Right lobe of liver (tissue), 6 donors: ENCODE measurements around the gene ATF7. TPM values are rescaled to one million over a fixed set of nuclear protein-coding genes. Genes with fewer than 3 reads are reported as not detected.

Source experiments
- ATAC-seq, 4 donors: fragments of 200-7000 bp; cut with Tn5 transposase; one replicate each; pipeline ENCODE4 v1.9.1; 2020; ENCODE audit warnings: mild to moderate bottlenecking in 4 of 4, moderate library complexity in 4 of 4
- DNase-seq, 3 donors: peaks; one replicate each; pipeline ENCODE4 v3.0.0-alpha.2; 2020
- H3K27ac ChIP-seq, 3 donors: fragments of 200-600 bp; one replicate each; pipeline ENCODE4 v1.8.0; 2022
- H3K27me3 ChIP-seq, 2 donors: fragments of 200-600 bp; one replicate each; pipeline ENCODE4 v1.8.0; 2022
- H3K36me3 ChIP-seq, 4 donors: fragments of 200-600 bp; sonication (generic) in 1 of 4; one replicate each; pipeline versions ENCODE4 v1.5.1 to v1.8.0; 2017 to 2022; ENCODE audit warnings: control low read depth in 1 of 4
- H3K4me1 ChIP-seq, 4 donors: fragments of 200-600 bp; sonication (generic) in 1 of 4; one replicate each; pipeline versions ENCODE4 v1.5.1 to v1.8.0; 2017 to 2022; ENCODE audit warnings: control low read depth in 1 of 4
- H3K4me3 ChIP-seq, 3 donors: fragments of 200-600 bp; one replicate each; pipeline ENCODE4 v1.8.0; 2022
- H3K9me3 ChIP-seq, 4 donors: fragments of 200-600 bp; sonication (generic) in 1 of 4; one replicate each; pipeline versions ENCODE4 v1.5.1 to v1.8.0; 2017 to 2022; ENCODE audit warnings: control low read depth in 1 of 4
- CTCF ChIP-seq, 4 donors: fragments of 200-600 bp in 3 of 4; fragments of 450-650 bp in 1 of 4; IDR thresholded peaks; one replicate each; pipeline versions ENCODE4 v1.5.1 to v1.8.0; 2016 to 2022; ENCODE audit warnings: antibody characterized with exemption in 4 of 4, mild to moderate bottlenecking in 2 of 4
- POLR2A ChIP-seq: fragments of 450-650 bp; IDR thresholded peaks from one replicate; pipeline ENCODE4 v1.6.1; 2017; ENCODE audit warnings: antibody characterized with exemption, mild to moderate bottlenecking
- WGBS: methylation state at CpG from one replicate; pipeline ENCODE4 v1.1.6; 2018; ENCODE audit warnings: low coverage, low lambda C conversion rate; ENCODE audit not compliant: insufficient coverage; ENCODE audit errors: missing lambda C conversion rate; 5-methylcytosine and 5-hydroxymethylcytosine counted together
- intact Hi-C, 2 donors: fragments of 100-400 bp; cut with DNase I; formaldehyde crosslinking; loops; one replicate each; pipeline versions ENCODE4 v1.11.2 to v1.14.1; 2022
- total RNA-seq, 6 experiments: library from RNA; depleted of rRNA in 2 of 6; stranded (reverse); fragments of >200 nt in 2 of 6; fragmentation: NEBNext Ultra II Directional in 3 of 6; extraction: Animal tissue kit (Norgen Biotek cat#: 25700) in 3 of 6; gene quantifications; one replicate each; pipeline versions ENCODE4 v1.1.0 to v1.2.4, GENCODE V29; 2016 to 2023
- donor health status: DM: no; HTN: yes; CAD: no.
- donor health status: DM: no; HTN: no; CAD: no.
- donor health status: DM: no; HTN: no; CAD: no.
- donor health status: DM: no; HTN: yes; CAD: no.
- donor health status: DM: no; HTN: yes; CAD: no.

ATF7 gene
- total RNA-seq, 6 experiments from 2014 or later = 7.9 to 18.7 (median 12.3) TPM

DNA sequence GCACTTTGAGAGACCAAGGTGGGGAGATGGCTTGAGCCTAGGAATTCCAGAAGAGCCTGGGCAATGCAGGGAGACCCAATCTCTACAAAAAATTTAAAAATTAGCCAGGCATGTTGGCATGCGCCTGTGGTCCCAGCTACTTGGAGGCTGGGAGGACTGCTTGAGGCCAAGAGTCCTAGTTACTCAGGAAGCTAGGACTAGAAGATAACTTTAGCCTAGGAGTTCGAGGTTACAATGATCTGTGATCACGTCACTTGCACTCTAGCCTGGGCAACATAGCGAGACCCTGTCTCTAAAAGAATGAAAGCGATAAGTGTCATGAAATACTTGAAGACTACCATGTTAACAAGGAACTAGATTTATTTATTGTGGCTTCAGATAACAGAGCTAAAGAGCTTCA, 3.5 kb downstream of the ATF7 start:
- intact Hi-C loops = no loop called here
- Histone ChIP-seq H3K36me3 (no peaks in the 10 kb centered on the region), H3K4me3 (no peak overlapping the region), H3K4me1 (peaks cover 0 to 48% (median 20%) of the 10 kb centered on the region in 4 donors), H3K9me3 (no peaks in the 10 kb centered on the region), H3K27ac (peak overlapping the region in 1 of 3 donors; percentile 94), H3K27me3 (no peaks in the 10 kb centered on the region)
- WGBS = 89% methylated on average over 5 of the region's 5 CpGs
- ATAC-seq = no peak
- TF ChIP-seq POLR2A = no peak
- no peak for TF ChIP-seq CTCF (IDR thresholded peaks at IDR 0.05)
- no peak for DNase-seq

DNA sequence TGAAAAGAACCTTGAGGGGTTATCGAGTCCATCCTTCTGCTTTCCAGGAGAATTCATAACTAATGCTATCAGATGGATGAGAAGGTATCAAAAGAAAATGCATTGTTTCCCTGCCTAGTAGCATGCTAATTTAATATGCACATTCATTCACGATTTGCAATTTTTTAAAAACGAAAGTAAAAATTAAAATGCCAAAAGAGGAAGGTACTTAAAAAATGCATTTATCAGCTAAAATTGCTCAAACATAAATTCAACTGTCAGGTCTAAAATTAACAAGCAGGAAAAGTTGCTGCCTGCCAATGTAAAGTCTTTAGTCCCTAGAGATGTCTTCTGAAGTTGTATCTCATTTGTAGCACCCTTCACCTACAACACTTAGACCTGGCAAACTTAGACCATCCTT, 7.9 kb downstream of the ATF7 start:
- peak overlapping the region in 1 of 3 donors; percentile 6 for H3K4me3 ChIP-seq
- 16% methylated on average over 3 of the region's 3 CpGs for WGBS
- H3K9me3 ChIP-seq = no peaks in the 10 kb centered on the region
- H3K36me3 ChIP-seq = peaks cover 0 to 6% (median 0%) of the 10 kb centered on the region in 4 donors
- ATAC-seq = peak in 1 of 4 donors; percentile 31
- peak overlapping the region; percentile 6 to 11 (median 9) for H3K27ac ChIP-seq
- H3K27me3 ChIP-seq = no peaks in the 10 kb centered on the region
- intact Hi-C loops = no loop called here
- TF ChIP-seq CTCF (IDR thresholded peaks at IDR 0.05) (no peak), POLR2A (no peak)
- DNase-seq = no peak
- H3K4me1 ChIP-seq = peaks cover 0 to 37% (median 13%) of the 10 kb centered on the region in 4 donors

DNA sequence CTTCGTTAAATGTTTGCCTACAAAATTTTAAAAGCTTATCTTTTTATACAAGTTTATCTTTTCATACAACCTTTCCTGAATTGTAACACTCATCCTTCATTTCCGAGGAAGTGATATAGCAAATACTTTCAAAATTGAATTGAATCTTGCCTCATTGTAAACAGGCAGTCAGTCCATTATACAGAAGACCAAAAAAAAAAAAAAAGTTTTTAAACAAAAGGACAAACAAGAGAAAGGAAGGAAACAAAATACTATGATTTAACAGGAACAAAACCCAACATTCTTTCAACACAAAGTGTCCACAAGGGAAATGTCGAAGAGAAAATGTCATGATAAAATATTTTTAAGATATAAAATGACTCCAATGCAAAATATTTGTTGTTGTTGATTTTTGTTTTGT, 8.5 kb downstream of the ATF7 start:
- WGBS = 46% methylated on average over 3 of the region's 3 CpGs
- peak overlapping the region in 2 of 3 donors; percentile 6 to 30 for H3K27ac ChIP-seq
- H3K27me3 ChIP-seq = no peaks in the 10 kb centered on the region
- no peak for TF ChIP-seq CTCF (IDR thresholded peaks at IDR 0.05)
- TF ChIP-seq POLR2A = no peak
- ATAC-seq (peak in 3 of 4 donors; percentile 40 to 55 (median 47)), DNase-seq (no peak)
- intact Hi-C loops = no loop called here
- H3K36me3 ChIP-seq = peaks cover 0 to 6% (median 0%) of the 10 kb centered on the region in 4 donors
- peaks cover 0 to 31% (median 10%) of the 10 kb centered on the region in 4 donors for H3K4me1 ChIP-seq
- no peaks in the 10 kb centered on the region for H3K9me3 ChIP-seq
- no peak overlapping the region for H3K4me3 ChIP-seq

DNA sequence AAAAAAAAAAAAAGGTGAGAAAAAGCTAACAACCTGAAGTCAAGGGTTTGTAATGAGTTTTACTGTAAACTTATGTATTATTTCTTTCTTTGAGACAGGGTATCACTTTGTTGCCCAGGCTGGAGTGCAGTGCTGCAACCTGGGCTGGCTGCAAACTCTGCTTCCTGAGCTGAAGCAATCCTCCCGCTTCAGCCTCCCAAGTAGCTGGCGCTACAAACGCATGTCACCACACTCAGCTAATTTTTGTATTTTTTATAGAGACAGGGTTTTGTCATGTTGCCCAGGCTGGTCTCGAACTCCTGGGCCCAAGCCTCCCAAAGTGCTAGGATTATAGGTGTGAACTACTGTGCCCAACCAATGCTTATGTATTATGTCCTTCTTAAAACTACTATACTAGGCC, 9.2 kb downstream of the ATF7 start:
- TF ChIP-seq CTCF (IDR thresholded peaks at IDR 0.05) = no peak
- TF ChIP-seq POLR2A = no peak
- intact Hi-C loops = no loop called here
- peaks cover 0 to 6% (median 0%) of the 10 kb centered on the region in 4 donors for H3K36me3 ChIP-seq
- 68% methylated on average over 4 of the region's 4 CpGs for WGBS
- no peaks in the 10 kb centered on the region for H3K27me3 ChIP-seq
- peaks cover 0 to 27% (median 7%) of the 10 kb centered on the region in 4 donors for H3K4me1 ChIP-seq
- H3K9me3 ChIP-seq = no peaks in the 10 kb centered on the region
- no peak for DNase-seq
- no peak overlapping the region for H3K4me3 ChIP-seq
- peak in 2 of 4 donors; percentile 21 to 40 for ATAC-seq
- peak overlapping the region in 1 of 3 donors; percentile 30 for H3K27ac ChIP-seq
